ENCODE data around the gene FOXF1. TPM values are rescaled to one million over a fixed set of nuclear protein-coding genes. Genes with fewer than 3 reads are reported as not detected.

The FOXF1 gene
- total RNA-seq, 2 donors from 2014 or later = 6.3 to 12.1 TPM

- Histone ChIP-seq H3K27me3 (no peaks in the 10 kb centered on the region), H3K4me1 (no peaks in the 10 kb centered on the region), H3K36me3 (no peaks in the 10 kb centered on the region), H3K9ac (ENCODE audit: low read depth in 2 of 2, low read length in 2 of 2) (no peak overlapping the region), H3K9me3 (no peaks in the 10 kb centered on the region), H3K4me3 (no peak overlapping the region), H3K27ac (no peak overlapping the region)
- TF ChIP-seq, protein P1, sequence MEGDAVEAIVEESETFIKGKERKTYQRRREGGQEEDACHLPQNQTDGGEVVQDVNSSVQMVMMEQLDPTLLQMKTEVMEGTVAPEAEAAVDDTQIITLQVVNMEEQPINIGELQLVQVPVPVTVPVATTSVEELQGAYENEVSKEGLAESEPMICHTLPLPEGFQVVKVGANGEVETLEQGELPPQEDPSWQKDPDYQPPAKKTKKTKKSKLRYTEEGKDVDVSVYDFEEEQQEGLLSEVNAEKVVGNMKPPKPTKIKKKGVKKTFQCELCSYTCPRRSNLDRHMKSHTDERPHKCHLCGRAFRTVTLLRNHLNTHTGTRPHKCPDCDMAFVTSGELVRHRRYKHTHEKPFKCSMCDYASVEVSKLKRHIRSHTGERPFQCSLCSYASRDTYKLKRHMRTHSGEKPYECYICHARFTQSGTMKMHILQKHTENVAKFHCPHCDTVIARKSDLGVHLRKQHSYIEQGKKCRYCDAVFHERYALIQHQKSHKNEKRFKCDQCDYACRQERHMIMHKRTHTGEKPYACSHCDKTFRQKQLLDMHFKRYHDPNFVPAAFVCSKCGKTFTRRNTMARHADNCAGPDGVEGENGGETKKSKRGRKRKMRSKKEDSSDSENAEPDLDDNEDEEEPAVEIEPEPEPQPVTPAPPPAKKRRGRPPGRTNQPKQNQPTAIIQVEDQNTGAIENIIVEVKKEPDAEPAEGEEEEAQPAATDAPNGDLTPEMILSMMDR (IDR thresholded peaks at IDR 0.05) = no peak
- intact Hi-C loops (cut with DNase I) = no loop called here
- DNase-seq = no peak
These were observed 28.7 kb upstream of the FOXF1 start for GRCh38 chr16:86481607-86482006.

GRCh38 chr16:86484240-86484639, 26.1 kb upstream of the FOXF1 start:
- no peak overlapping the region for H3K9ac ChIP-seq (ENCODE audit: low read depth in 2 of 2, low read length in 2 of 2)
- no peaks in the 10 kb centered on the region for H3K4me1 ChIP-seq
- H3K9me3 ChIP-seq = no peaks in the 10 kb centered on the region
- TF ChIP-seq, protein P1 (IDR thresholded peaks at IDR 0.05) = no peak
- intact Hi-C loops (cut with DNase I) = no loop called here
- H3K27me3 ChIP-seq = no peaks in the 10 kb centered on the region
- no peak overlapping the region for H3K4me3 ChIP-seq
- no peak overlapping the region for H3K27ac ChIP-seq
- H3K36me3 ChIP-seq = no peaks in the 10 kb centered on the region
- DNase-seq = no peak

DNA sequence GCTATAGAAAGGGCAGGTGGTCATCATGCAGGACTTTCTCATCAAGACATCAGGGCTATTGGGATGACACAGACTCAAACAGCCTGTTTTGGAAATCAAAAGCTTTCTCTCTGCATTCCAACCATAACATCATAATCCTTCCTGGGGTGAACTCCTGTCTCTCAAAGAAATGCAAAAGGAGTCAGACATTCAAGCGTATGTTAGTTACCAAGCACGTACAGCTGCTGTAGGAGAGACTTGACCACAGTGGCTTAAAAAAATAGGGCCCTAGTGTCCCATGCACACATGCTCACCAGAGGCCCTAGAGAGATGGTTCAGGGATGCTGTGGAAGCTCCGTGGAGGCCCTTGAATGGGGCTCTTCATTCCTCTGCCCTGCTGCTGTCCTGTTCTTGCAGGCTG, 24.6 kb upstream of the FOXF1 start:
- H3K27me3 ChIP-seq = no peaks in the 10 kb centered on the region
- no peak overlapping the region for H3K9ac ChIP-seq (ENCODE audit: low read depth in 2 of 2, low read length in 2 of 2)
- no peaks in the 10 kb centered on the region for H3K9me3 ChIP-seq
- TF ChIP-seq, protein P1 (IDR thresholded peaks at IDR 0.05) = no peak
- DNase-seq = no peak
- no peaks in the 10 kb centered on the region for H3K36me3 ChIP-seq
- no peaks in the 10 kb centered on the region for H3K4me1 ChIP-seq
- H3K4me3 ChIP-seq = no peak overlapping the region
- intact Hi-C loops (cut with DNase I) = no loop called here
- no peak overlapping the region for H3K27ac ChIP-seq

- Histone ChIP-seq H3K9ac (ENCODE audit: low read depth in 2 of 2, low read length in 2 of 2) (peak overlapping the region in 1 of 2 donors; percentile 52), H3K27me3 (peaks cover 17% of the 10 kb centered on the region), H3K27ac (peak overlapping the region; percentile 32), H3K9me3 (no peaks in the 10 kb centered on the region), H3K4me3 (no peak overlapping the region), H3K4me1 (no peaks in the 10 kb centered on the region), H3K36me3 (no peaks in the 10 kb centered on the region)
- TF ChIP-seq, protein P1 (IDR thresholded peaks at IDR 0.05) = no peak
- no peak for DNase-seq
- intact Hi-C loops (cut with DNase I) = no loop called here
These were observed 19.3 kb upstream of the FOXF1 start for GRCh38 chr16:86490859-86491639.

DNA sequence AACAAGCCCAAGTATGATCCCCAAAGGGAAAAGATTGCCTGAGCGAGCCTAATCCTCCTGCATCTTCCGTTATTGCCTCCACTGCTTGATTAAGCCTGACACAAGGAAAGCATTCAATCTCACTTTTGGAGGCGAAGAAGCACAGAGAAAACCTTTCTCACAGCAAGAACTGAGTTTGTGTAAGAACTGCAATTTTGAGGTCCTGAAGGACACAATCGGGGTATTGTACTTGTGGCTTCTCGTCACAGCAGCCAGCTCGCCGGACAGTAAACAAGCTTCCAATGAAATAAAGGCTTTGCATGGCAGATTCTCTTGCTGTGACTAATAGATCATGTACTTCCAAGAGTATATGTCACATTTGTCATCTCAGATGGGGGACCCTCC, 18.7 kb upstream of the FOXF1 start:
- no peaks in the 10 kb centered on the region for H3K36me3 ChIP-seq
- H3K27ac ChIP-seq = peak overlapping the region; percentile 32
- H3K4me1 ChIP-seq = no peaks in the 10 kb centered on the region
- H3K9me3 ChIP-seq = no peaks in the 10 kb centered on the region
- DNase-seq = no peak
- TF ChIP-seq, protein P1 (IDR thresholded peaks at IDR 0.05) = no peak
- peak overlapping the region in 1 of 2 donors; percentile 52 for H3K9ac ChIP-seq (ENCODE audit: low read depth in 2 of 2, low read length in 2 of 2)
- intact Hi-C loops (cut with DNase I) = no loop called here
- H3K27me3 ChIP-seq = peaks cover 22% of the 10 kb centered on the region
- no peak overlapping the region for H3K4me3 ChIP-seq
